NCI-H2196 (cell line): ENCODE data around the gene SCARB1.
A peak's percentile ranks its signal among the peaks of the same experiment; 100 is the strongest.

Experiments used
- DNase-seq: peaks from one replicate; lab custom pipeline; 2025; ENCODE audit not compliant: unreplicated experiment; lab: John Stamatoyannopoulos, UW

Gene SCARB1

DNA sequence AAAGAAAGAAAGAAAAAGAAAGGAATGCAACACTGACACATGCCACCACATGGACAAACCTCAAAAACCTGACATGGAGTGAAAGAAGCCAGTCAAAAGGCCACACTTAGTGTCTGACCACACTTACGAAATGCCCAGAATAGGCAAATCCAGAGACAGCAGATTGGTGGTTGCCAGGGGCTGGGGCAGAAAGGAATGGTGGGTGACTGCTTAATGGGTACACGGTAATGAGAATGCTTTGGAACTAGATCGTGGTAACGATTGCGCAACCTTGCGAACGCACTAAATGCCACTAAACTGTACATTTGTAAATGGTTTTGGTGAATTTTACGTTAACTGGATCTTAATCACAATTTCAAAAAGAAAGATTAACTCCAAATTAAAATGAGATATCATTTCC, 39.5 kb downstream of the SCARB1 start:
- no peak for DNase-seq

DNA sequence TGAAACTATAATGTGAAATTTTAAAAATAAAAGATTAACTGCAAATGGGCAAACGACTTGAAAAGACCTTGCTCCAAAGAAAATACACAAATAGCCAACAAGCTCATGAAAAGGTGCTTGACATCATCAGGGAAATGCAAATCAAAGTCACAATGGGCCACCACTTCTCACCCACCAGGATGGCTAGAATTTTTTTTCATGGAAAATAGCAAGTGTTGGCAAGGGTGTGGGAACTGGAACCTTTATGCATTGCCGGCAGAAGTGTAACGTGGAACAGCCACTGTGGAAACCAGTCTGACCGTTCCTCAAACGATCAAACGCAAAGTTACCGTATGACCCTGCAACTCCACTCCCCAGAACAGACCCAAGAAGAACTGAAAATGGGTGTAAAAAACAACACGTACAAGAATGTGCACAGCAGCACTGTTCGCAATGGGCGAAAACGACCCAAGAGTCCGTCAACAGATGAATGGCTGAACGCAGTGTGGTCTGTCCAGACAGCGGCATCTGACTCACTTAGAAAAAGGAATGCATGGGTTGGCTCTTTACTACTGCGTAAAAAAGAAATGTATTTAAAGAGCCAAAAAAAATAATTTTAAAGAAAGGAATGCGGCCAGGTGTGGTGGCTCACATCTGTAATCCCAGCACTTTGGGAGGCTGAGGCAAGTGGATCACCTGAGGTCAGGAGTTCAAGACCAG, 40.2 kb downstream of the SCARB1 start:
- no peak for DNase-seq

DNA sequence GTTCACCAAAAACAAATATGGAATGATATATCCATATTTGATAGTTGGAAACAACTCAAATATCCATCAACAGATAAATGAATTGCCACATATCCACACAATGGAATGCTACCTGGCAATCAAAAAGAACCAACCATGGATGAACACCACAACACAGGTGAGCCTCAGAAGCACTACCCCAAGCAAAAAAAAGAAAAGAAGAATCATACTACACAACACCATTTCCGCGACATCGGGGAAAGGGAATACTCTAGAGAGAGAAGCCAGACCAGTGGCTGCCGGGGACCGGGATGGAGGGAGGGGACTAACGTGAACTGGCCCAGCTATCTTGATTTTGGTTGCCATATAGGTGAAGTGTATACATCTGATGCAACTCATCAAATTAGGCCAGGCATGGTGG, 41.4 kb downstream of the SCARB1 start:
- no peak for DNase-seq

- no peak for DNase-seq
Observed at GRCh38 chr12:124821252-124822200, 42.1 kb downstream of the SCARB1 start.

DNA sequence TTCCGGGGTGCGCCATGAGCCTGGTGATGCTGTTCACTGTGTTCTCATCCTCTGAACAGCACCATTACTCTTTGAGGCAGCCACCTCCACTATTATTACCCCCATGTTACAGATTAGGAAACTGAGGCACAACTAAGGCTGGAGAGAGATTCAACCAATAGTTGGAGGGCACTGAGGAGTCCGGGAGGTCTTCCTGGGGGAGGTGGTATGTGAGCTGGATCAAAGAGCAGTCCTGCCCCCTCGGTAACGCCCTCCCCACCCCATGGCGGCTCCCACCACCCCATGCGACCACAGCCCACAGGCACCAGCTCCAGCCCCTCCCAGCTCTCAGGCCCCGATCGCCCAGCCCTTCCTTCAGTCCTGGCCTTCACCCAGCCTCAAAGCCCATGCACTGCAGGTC, 43.5 kb downstream of the SCARB1 start:
- no peak for DNase-seq

- DNase-seq, result no peak
Observed at GRCh38 chr12:124819525-124819924, 44.1 kb downstream of the SCARB1 start.

DNA sequence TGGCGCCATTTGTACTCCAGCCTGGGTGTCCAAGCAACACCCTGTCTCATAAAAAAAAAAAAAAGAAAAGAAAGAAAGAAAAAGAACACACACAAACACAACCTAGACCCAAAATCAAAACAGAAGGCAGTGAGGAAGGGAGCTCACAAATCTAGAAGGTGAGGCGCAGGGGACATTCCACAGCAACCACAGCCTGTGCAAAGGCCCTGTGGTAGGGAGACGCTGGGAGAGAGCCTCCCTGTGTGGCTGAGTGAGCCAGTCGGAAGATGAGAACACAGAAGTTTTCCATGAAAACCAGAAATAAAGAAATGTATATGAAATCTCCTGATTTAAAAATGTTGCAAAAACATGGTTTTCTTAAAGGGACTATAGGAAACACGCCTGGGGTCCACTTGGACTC, 44.6 kb downstream of the SCARB1 start:
- DNase-seq, result no peak

DNA sequence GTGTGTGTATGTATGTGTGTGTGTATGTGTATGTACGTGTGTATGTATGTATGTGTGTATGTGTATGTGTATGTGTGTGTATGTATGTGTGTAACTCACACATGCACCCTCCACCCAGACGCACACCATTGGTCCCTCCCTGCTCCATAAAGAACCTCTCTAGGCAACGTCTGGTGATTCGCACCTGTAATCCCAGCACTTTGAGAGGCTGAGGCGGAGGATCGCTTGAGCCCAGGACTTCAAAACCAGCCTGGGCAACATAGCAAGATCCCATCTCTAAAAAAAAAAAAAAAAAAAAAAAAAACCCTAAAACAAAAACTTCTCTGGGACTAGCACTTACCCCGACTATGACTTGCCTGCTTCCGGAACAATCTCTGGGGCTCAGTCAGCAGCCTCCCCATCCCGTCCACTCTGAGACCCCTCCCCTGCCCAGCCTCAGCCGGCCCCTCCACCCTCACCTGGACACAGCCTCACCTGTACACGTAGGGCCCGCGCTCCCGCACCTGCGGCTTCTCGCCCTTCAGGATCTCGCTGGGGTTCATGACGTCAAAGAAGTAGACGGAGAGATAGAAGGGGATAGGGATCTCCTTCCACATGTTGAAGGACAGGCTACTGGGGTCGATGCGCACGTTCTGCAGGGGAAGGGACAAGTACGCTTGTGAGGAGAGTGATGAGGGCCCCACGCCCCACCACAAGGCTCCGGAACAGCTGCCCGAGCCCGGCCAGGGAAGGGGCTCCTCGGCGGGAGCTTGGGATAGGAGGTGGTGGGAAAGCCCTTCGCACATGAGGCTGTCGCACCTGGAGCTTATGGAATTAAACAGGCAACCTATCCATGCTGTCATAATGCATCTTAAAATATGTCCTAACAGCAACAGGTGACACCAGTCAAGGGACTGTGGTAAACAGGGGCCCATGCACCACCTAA, 46.3 kb downstream of the SCARB1 start:
- DNase-seq, result no peak

- no peak for DNase-seq
Observed at GRCh38 chr12:124816295-124816854, 47.3 kb downstream of the SCARB1 start.

- DNase-seq, result peak; percentile 71
Observed at GRCh38 chr12:124814741-124815613, 48.7 kb downstream of the SCARB1 start.

- no peak for DNase-seq
Observed at GRCh38 chr12:124813782-124814181, 49.9 kb downstream of the SCARB1 start.

- no peak for DNase-seq
Observed at GRCh38 chr12:124812979-124813378, 50.7 kb downstream of the SCARB1 start.

DNA sequence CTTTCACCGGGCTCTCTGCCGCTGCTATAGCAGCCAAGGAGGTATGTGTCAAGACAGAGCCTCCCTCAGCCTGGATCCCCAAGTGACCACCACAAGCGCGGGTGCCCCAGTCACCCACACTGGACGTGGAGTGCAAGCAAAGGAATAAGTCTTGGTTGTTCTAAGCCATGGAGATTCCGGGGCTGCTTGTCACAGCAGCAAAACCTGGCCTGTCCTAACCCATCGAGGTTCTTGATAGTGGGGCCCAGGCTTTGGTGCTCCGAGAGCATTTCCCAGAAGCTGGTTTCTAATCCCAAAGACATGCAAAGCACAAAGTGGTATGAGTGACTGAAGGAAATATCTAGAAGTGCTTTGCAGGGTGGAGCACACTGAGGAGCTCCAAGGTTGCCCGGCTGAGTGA, 51.3 kb downstream of the SCARB1 start:
- DNase-seq, result no peak

DNA sequence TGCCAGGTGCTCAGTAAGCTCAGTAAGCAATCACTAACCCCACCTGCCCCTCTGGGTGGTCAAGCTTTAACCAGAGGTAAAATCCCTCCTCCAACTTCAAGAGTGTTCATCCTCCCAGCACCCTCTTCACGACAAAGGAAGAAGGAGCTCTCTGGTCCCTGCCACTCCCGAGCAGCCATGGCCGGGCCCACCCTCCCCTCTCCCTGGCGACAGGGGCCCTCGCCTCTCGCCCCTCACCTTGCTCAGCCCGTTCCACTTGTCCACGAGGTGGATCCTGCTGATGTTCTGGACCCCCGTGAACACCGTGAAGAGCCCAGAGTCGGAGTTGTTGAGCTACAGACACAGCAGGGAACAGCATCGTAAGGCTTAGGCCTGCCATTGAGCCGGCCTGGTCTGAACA, 52.0 kb downstream of the SCARB1 start:
- DNase-seq, result no peak

DNA sequence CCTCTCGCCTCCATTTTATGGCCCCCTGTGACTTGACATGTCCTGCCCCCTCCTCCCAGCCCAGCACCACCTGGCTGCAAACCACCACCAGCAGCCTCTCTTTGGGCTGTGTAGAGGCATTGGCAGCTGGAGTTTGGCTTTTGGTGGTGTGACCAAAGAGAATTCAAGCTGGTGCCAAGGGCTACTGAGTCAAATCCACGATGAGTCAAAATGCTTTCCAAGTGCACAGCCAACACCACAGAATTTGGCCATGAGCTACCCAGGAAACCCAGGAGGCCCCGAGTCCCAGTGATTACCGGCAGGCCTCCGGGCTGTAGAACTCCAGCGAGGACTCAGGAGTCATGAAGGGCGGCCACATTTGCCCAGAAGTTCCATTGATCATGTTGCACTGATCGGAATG, 53.8 kb downstream of the SCARB1 start:
- DNase-seq, result no peak

- no peak for DNase-seq
Observed at GRCh38 chr12:124809391-124809790, 54.3 kb downstream of the SCARB1 start.

DNA sequence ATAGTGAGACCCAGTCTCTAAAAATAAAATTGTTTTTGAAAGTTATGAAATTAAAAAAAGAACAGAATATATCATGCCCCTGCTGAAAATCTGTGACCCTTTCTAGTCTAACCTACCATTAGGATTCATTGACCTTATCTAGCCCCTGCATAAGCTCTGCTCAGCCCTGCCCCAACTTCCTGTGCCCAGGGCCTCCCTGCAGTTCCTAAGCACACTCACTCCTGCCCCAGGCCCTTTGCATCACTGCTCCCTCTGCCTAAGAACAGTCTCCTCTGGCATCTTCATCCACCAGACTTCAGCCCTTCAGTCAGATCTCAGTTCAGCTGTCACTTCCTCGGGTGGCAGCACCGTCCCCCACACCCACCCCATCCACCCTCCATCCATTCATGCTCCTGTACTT, 55.4 kb downstream of the SCARB1 start:
- no peak for DNase-seq

- no peak for DNase-seq
Observed at GRCh38 chr12:124805876-124806668, 57.6 kb downstream of the SCARB1 start.

DNA sequence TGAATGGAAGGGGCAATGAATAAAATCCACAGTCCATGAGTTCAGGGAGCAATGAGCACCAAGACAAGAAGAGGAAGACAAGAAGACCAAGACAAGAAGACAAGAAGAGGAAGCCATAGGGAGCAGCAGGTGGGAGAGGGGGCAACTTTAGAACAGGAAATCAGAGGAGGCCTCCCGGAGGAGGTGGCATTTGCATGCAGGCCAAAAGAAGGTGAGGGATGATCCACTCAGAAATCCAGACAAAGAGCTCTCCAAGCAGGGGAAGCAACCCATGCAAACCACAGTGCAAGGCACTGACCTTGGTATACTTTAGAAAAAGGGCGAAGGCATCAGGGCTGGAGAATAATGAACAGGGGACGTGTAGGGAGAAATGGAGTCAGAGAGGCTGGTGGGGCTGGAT, 58.6 kb downstream of the SCARB1 start:
- no peak for DNase-seq
